SH-SY5Y (cell line): ENCODE measurements around the gene RBKS.

Experiments
- GATA2 ChIP-seq: IDR thresholded peaks from 2 replicates; pipeline ENCODE4 v1.6.1; 2011; ENCODE audit warnings: mild to moderate bottlenecking, low read depth, low read length
- GATA3 ChIP-seq: IDR thresholded peaks from 2 replicates; pipeline ENCODE4 v1.6.1; 2011; ENCODE audit warnings: low read depth, mild to moderate bottlenecking, low read length, moderate library complexity

GRCh38 chr2:27802547-27802946 is 87.6 kb downstream of the RBKS start:
- TF ChIP-seq GATA2, result no peak
- no peak for TF ChIP-seq GATA3
